ENCODE data around the gene SLC28A1.
A peak's percentile ranks its signal among the peaks of the same experiment; 100 is the strongest.

Gene SLC28A1

GRCh38 chr15:84886211-84886983 is 1.9 kb downstream of the SLC28A1 start:
- DNase-seq: no peak

GRCh38 chr15:84886984-84887299 is 2.5 kb downstream of the SLC28A1 start:
- DNase-seq: no peak

GRCh38 chr15:84887938-84888337 is 3.5 kb downstream of the SLC28A1 start:
- no peak for DNase-seq

GRCh38 chr15:84888639-84889038 is 4.2 kb downstream of the SLC28A1 start:
- no peak for DNase-seq

GRCh38 chr15:84889313-84889990 is 5.0 kb downstream of the SLC28A1 start:
- no peak for DNase-seq

GRCh38 chr15:84889991-84890669 is 5.7 kb downstream of the SLC28A1 start:
- DNase-seq: no peak

- no peak for DNase-seq
These were observed 6.3 kb downstream of the SLC28A1 start for GRCh38 chr15:84890670-84891162.

GRCh38 chr15:84891339-84891738 is 6.9 kb downstream of the SLC28A1 start:
- DNase-seq: no peak

- no peak for DNase-seq
These were observed 8.4 kb downstream of the SLC28A1 start for GRCh38 chr15:84892786-84893307.

GRCh38 chr15:84893607-84894006 is 9.1 kb downstream of the SLC28A1 start:
- no peak for DNase-seq

GRCh38 chr15:84894736-84895425 is 10.4 kb downstream of the SLC28A1 start:
- DNase-seq: no peak

- no peak for DNase-seq
These were observed 14.3 kb downstream of the SLC28A1 start for GRCh38 chr15:84898761-84899160.

- DNase-seq: no peak
These were observed 15.3 kb downstream of the SLC28A1 start for GRCh38 chr15:84899750-84900149.

- DNase-seq: no peak
These were observed 17.1 kb downstream of the SLC28A1 start for GRCh38 chr15:84901540-84901939.

- DNase-seq: no peak
These were observed 19.3 kb downstream of the SLC28A1 start for GRCh38 chr15:84903751-84904150.

GRCh38 chr15:84904419-84904818 is 20.0 kb downstream of the SLC28A1 start:
- no peak for DNase-seq

- no peak for DNase-seq
These were observed 20.8 kb downstream of the SLC28A1 start for GRCh38 chr15:84905016-84905916.

- no peak for DNase-seq
These were observed 23.3 kb downstream of the SLC28A1 start for GRCh38 chr15:84907731-84908130.

GRCh38 chr15:84908564-84908963 is 24.1 kb downstream of the SLC28A1 start:
- DNase-seq: peak; percentile 21

GRCh38 chr15:84909029-84909428 is 24.6 kb downstream of the SLC28A1 start:
- no peak for DNase-seq

- no peak for DNase-seq
These were observed 25.3 kb downstream of the SLC28A1 start for GRCh38 chr15:84909782-84910181.

All from RPMI8226 (cell line).